Astrocyte of the cerebellum (primary cell): ENCODE measurements around the gene CKS1B.

Experiments used
- DNase-seq: peaks from one replicate; pipeline ENCODE4 v3.0.0-alpha.2; 2011; ENCODE audit warnings: low read depth
- H3K4me3 ChIP-seq: 2 replicates; pipeline ENCODE4 v1.5.1; 2011; ENCODE audit warnings: mild to moderate bottlenecking, low read depth, low read length, moderate library complexity
- CTCF ChIP-seq: IDR thresholded peaks from 2 replicates; pipeline ENCODE4 v1.5.1; 2012; ENCODE audit warnings: low read length, low read depth, moderate library complexity, mild to moderate bottlenecking; ENCODE audit errors: missing control alignments
- in situ Hi-C: cut with HindIII; loops from 2 replicates; pipeline ENCODE4 v1.10.0; 2017; ENCODE audit warnings: low sequenced_read_pairs

CKS1B gene

GRCh38 chr1:154945962-154946850 is 28.3 kb upstream of the CKS1B start:
- DNase-seq: no peak
- H3K4me3 ChIP-seq: no peak overlapping the region
- no peak for TF ChIP-seq CTCF
- in situ Hi-C loops: no loop called here

GRCh38 chr1:154948079-154948478 is 26.4 kb upstream of the CKS1B start:
- DNase-seq: no peak
- in situ Hi-C loops: no loop called here
- TF ChIP-seq CTCF: no peak
- no peak overlapping the region for H3K4me3 ChIP-seq

- DNase-seq: no peak
- in situ Hi-C loops: no loop called here
- TF ChIP-seq CTCF: no peak
- H3K4me3 ChIP-seq: no peak overlapping the region
These were observed 22.4 kb upstream of the CKS1B start for GRCh38 chr1:154951901-154952657.

- H3K4me3 ChIP-seq: no peak overlapping the region
- DNase-seq: no peak
- in situ Hi-C loops: no loop called here
- no peak for TF ChIP-seq CTCF
These were observed 21.8 kb upstream of the CKS1B start for GRCh38 chr1:154952664-154953063.

GRCh38 chr1:154953611-154954038 is 20.9 kb upstream of the CKS1B start:
- no peak for DNase-seq
- TF ChIP-seq CTCF: no peak
- in situ Hi-C loops: no loop called here
- no peak overlapping the region for H3K4me3 ChIP-seq

- in situ Hi-C loops: no loop called here
- H3K4me3 ChIP-seq: peak overlapping the region; percentile 63
- DNase-seq: no peak
- no peak for TF ChIP-seq CTCF
These were observed 19.9 kb upstream of the CKS1B start for GRCh38 chr1:154954541-154954940.
